Fibroblast of the aortic adventitia (primary cell): Measurements from ENCODE around the gene SMG7. TPM values are rescaled to one million over a fixed set of nuclear protein-coding genes. Genes with fewer than 3 reads are reported as not detected.

ENCODE experiments used
- DNase-seq: peaks from one replicate; pipeline ENCODE4 v3.0.0-alpha.2; 2010; ENCODE audit warnings: low read depth
- H3K4me3 ChIP-seq: 2 replicates; pipeline ENCODE4 v1.5.1; 2011; ENCODE audit warnings: low read depth, mild to moderate bottlenecking, control low read depth, low read length, moderate library complexity
- CTCF ChIP-seq: IDR thresholded peaks from 2 replicates; pipeline ENCODE4 v1.5.1; 2011; ENCODE audit warnings: mild to moderate bottlenecking, low read length, control low read depth, inconsistent platforms; ENCODE audit not compliant: insufficient read depth
- total RNA-seq: library from RNA; depleted of rRNA; stranded (reverse); fragments of >200 nt; gene quantifications from 2 replicates; pipeline ENCODE4 v1.2.3, GENCODE V29; 2012; ENCODE audit warnings: low replicate concordance

The SMG7 gene
- total RNA-seq, 1 donor: 29.0 TPM

DNA sequence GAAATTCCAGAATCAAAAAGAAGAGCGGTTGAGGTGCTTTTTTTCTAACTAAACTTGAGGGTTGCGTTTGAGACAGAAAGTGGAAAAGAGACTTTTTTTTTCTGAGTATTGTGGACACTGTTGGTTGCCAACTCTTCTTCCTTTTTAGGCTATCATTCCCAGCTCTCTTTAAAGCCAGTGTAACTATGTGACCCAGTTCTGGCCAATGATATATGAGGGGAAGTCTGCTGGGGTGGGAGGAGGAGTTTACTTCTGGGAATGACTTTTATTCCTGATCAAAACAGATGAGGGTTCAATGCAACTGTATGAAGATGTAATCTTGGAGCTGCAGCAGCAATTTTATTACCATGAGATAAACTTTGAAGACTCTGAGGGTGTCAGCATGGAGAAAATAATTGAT is 36.8 kb upstream of the SMG7 start:
- no peak overlapping the region for H3K4me3 ChIP-seq
- DNase-seq: no peak
- TF ChIP-seq CTCF: no peak

DNA sequence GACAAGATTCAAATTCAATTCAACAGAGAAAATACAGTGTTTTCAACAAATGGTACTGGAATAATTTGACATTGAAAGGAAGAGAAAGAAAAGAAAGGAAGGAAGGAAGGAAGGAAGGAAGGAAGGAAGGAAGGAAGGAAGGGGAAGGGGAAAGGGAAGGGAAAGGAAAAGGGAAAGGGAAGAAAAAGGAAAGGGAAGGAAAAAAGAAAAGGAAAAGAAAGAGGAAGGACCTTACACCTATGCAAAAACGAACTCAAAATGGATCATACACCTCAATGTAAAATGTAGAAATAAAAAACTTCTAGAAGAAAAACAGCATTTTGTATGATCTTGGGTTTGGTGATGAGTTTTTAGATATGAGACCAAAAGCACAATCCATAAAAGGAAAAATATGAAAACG is 34.2 kb upstream of the SMG7 start:
- H3K4me3 ChIP-seq: no peak overlapping the region
- DNase-seq: no peak
- no peak for TF ChIP-seq CTCF

DNA sequence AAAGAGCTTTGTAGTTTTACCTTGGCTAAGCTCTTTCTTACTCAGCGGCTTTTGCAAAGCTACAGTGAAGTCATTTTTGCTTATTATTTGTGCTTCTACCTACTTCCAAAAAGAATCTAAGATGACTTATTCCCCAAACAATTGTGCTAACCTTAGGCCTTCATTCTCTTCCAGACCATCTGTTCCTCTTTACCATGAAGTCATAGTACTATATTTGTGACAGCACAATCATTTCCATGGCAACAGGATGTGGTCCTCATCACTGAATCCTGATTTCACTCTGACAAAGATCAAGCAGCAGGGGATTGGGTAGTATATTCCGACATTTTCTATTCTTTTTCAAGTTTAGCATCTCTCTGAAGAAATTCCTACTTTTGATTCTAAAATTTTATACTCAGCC is 29.3 kb upstream of the SMG7 start:
- peak; percentile 6 for DNase-seq
- TF ChIP-seq CTCF: no peak
- H3K4me3 ChIP-seq: no peak overlapping the region

GRCh38 chr1:183443466-183443865 is 28.8 kb upstream of the SMG7 start:
- no peak for DNase-seq
- no peak for TF ChIP-seq CTCF
- no peak overlapping the region for H3K4me3 ChIP-seq

GRCh38 chr1:183444243-183444642 is 28.1 kb upstream of the SMG7 start:
- peak; percentile 51 for DNase-seq
- TF ChIP-seq CTCF: no peak
- no peak overlapping the region for H3K4me3 ChIP-seq

GRCh38 chr1:183449223-183449770 is 23.0 kb upstream of the SMG7 start:
- no peak for TF ChIP-seq CTCF
- DNase-seq: no peak
- H3K4me3 ChIP-seq: no peak overlapping the region

- no peak overlapping the region for H3K4me3 ChIP-seq
- no peak for TF ChIP-seq CTCF
- no peak for DNase-seq
Observed at GRCh38 chr1:183450093-183450492, 22.2 kb upstream of the SMG7 start.
